GM21619 (cell line): ENCODE data around the gene SLC43A2.

Experiments used
- ATAC-seq: cut with Tn5 transposase; IDR thresholded peaks from one replicate; pipeline ENCODE4 v1.9.1; 2021; ENCODE audit not compliant: unreplicated experiment

Gene SLC43A2

GRCh38 chr17:1624650-1625049 lies 4.0 kb downstream of the SLC43A2 start:
- no peak for ATAC-seq

- no peak for ATAC-seq
These were observed 5.5 kb downstream of the SLC43A2 start for GRCh38 chr17:1623057-1623630.

GRCh38 chr17:1621273-1621954 lies 7.2 kb downstream of the SLC43A2 start:
- ATAC-seq: no peak

- no peak for ATAC-seq
These were observed 8.1 kb downstream of the SLC43A2 start for GRCh38 chr17:1620486-1620885.

- no peak for ATAC-seq
These were observed 10.9 kb downstream of the SLC43A2 start for GRCh38 chr17:1617620-1618174.

GRCh38 chr17:1616101-1616500 lies 12.5 kb downstream of the SLC43A2 start:
- no peak for ATAC-seq

GRCh38 chr17:1612400-1612799 lies 16.2 kb downstream of the SLC43A2 start:
- no peak for ATAC-seq

- ATAC-seq: no peak
These were observed 16.9 kb downstream of the SLC43A2 start for GRCh38 chr17:1611715-1612114.

- ATAC-seq: no peak
These were observed 20.0 kb downstream of the SLC43A2 start for GRCh38 chr17:1608676-1609075.

- no peak for ATAC-seq
These were observed 20.7 kb downstream of the SLC43A2 start for GRCh38 chr17:1607971-1608320.

- ATAC-seq: no peak
These were observed 22.2 kb downstream of the SLC43A2 start for GRCh38 chr17:1606352-1606985.

GRCh38 chr17:1605681-1606351 lies 22.8 kb downstream of the SLC43A2 start:
- ATAC-seq: no peak

- ATAC-seq: no peak
These were observed 23.7 kb downstream of the SLC43A2 start for GRCh38 chr17:1604831-1605528.

GRCh38 chr17:1601571-1601970 lies 27.1 kb downstream of the SLC43A2 start:
- no peak for ATAC-seq

GRCh38 chr17:1598399-1599095 lies 30.1 kb downstream of the SLC43A2 start:
- no peak for ATAC-seq

GRCh38 chr17:1597861-1598342 lies 30.7 kb downstream of the SLC43A2 start:
- ATAC-seq: no peak

- ATAC-seq: no peak
These were observed 35.1 kb downstream of the SLC43A2 start for GRCh38 chr17:1593630-1593931.

- peak; percentile 62 for ATAC-seq
These were observed 35.6 kb downstream of the SLC43A2 start for GRCh38 chr17:1592751-1593629.

GRCh38 chr17:1591474-1592090 lies 37.1 kb downstream of the SLC43A2 start:
- ATAC-seq: no peak
